Type B pancreatic cell (in vitro differentiated cells): ENCODE data around the gene GATA6. TPM values are rescaled to one million over a fixed set of nuclear protein-coding genes. Genes with fewer than 3 reads are reported as not detected.

ENCODE experiments used
- DNase-seq: peaks from one replicate; pipeline ENCODE4 v3.0.0; 2021; ENCODE audit warnings: mixed read lengths; ENCODE audit not compliant: unreplicated experiment; ENCODE audit errors: extremely low spot score
- H3K27ac Mint-ChIP-seq: 2 replicates; pipeline ENCODE4 v1.8.0; 2021; ENCODE audit warnings: mild to moderate bottlenecking, mixed read lengths
- H3K27me3 Mint-ChIP-seq: 2 replicates; pipeline ENCODE4 v1.8.0; 2021; ENCODE audit warnings: mixed read lengths
- H3K36me3 Mint-ChIP-seq: 2 replicates; pipeline ENCODE4 v1.8.0; 2021; ENCODE audit warnings: mixed read lengths
- H3K4me1 Mint-ChIP-seq: one replicate; pipeline ENCODE4 v1.8.0; 2021; ENCODE audit warnings: mixed read lengths; ENCODE audit not compliant: unreplicated experiment
- H3K4me3 Mint-ChIP-seq: 2 replicates; pipeline ENCODE4 v1.8.0; 2021; ENCODE audit warnings: mild to moderate bottlenecking, mixed read lengths
- H3K9me3 Mint-ChIP-seq: 2 replicates; pipeline ENCODE4 v1.8.0; 2021; ENCODE audit warnings: mixed read lengths
- CTCF ChIP-seq: fragments of 200-600 bp; sonication (generic); conservative IDR thresholded peaks from 2 replicates; pipeline ENCODE4 v1.5.0; 2021; ENCODE audit warnings: antibody characterized with exemption, mild to moderate bottlenecking
- total RNA-seq: library from RNA; stranded (reverse); gene quantifications from 2 replicates; pipeline ENCODE4 v1.2.1, GENCODE V29; 2021; ENCODE audit warnings: low replicate concordance

Gene GATA6
- total RNA-seq, 1 donor from 2014 or later: 37.7 TPM

GRCh38 chr18:22171258-22172119, 2.1 kb downstream of the GATA6 start:
- Mint-ChIP-seq H3K4me3 (peak overlapping the region; percentile 93), H3K27me3 (peaks cover 84% of the 10 kb centered on the region), H3K36me3 (peaks cover 30% of the 10 kb centered on the region), H3K9me3 (no peaks in the 10 kb centered on the region), H3K27ac (peak overlapping the region; percentile 93), H3K4me1 (peaks cover 8% of the 10 kb centered on the region)
- TF ChIP-seq CTCF: no peak
- no peak for DNase-seq

GRCh38 chr18:22172120-22172582, 2.8 kb downstream of the GATA6 start:
- DNase-seq: no peak
- peaks cover 80% of the 10 kb centered on the region for H3K27me3 Mint-ChIP-seq
- H3K4me1 Mint-ChIP-seq: peaks cover 9% of the 10 kb centered on the region
- no peaks in the 10 kb centered on the region for H3K9me3 Mint-ChIP-seq
- no peak for TF ChIP-seq CTCF
- peak overlapping the region; percentile 86 for H3K4me3 Mint-ChIP-seq
- H3K27ac Mint-ChIP-seq: peak overlapping the region; percentile 85
- peaks cover 30% of the 10 kb centered on the region for H3K36me3 Mint-ChIP-seq

GRCh38 chr18:22172594-22173049, 3.2 kb downstream of the GATA6 start:
- no peak for DNase-seq
- TF ChIP-seq CTCF: no peak
- peaks cover 35% of the 10 kb centered on the region for H3K36me3 Mint-ChIP-seq
- peaks cover 80% of the 10 kb centered on the region for H3K27me3 Mint-ChIP-seq
- H3K4me3 Mint-ChIP-seq: peak overlapping the region; percentile 86
- H3K4me1 Mint-ChIP-seq: peaks cover 13% of the 10 kb centered on the region
- H3K9me3 Mint-ChIP-seq: no peaks in the 10 kb centered on the region
- H3K27ac Mint-ChIP-seq: peak overlapping the region; percentile 85

GRCh38 chr18:22173221-22173927, 4.0 kb downstream of the GATA6 start:
- no peaks in the 10 kb centered on the region for H3K9me3 Mint-ChIP-seq
- peaks cover 36% of the 10 kb centered on the region for H3K36me3 Mint-ChIP-seq
- peaks cover 14% of the 10 kb centered on the region for H3K4me1 Mint-ChIP-seq
- H3K4me3 Mint-ChIP-seq: peak overlapping the region; percentile 86
- peak overlapping the region; percentile 85 for H3K27ac Mint-ChIP-seq
- DNase-seq: no peak
- TF ChIP-seq CTCF: no peak
- peaks cover 79% of the 10 kb centered on the region for H3K27me3 Mint-ChIP-seq

- peak overlapping the region; percentile 86 for H3K4me3 Mint-ChIP-seq
- peaks cover 14% of the 10 kb centered on the region for H3K4me1 Mint-ChIP-seq
- no peak for TF ChIP-seq CTCF
- peaks cover 36% of the 10 kb centered on the region for H3K36me3 Mint-ChIP-seq
- H3K9me3 Mint-ChIP-seq: no peaks in the 10 kb centered on the region
- peak overlapping the region; percentile 85 for H3K27ac Mint-ChIP-seq
- peaks cover 81% of the 10 kb centered on the region for H3K27me3 Mint-ChIP-seq
- DNase-seq: no peak
Observed at GRCh38 chr18:22173928-22174301, 4.5 kb downstream of the GATA6 start.
